CD14-positive monocyte (primary cell): ENCODE results near the gene WFDC1. TPM values are rescaled to one million over a fixed set of nuclear protein-coding genes. Genes with fewer than 3 reads are reported as not detected.

Source experiments
- DNase-seq, 3 donors: peaks; one replicate each; pipeline ENCODE4 v3.0.0-alpha.2; 2011 to 2022
- H2AFZ ChIP-seq: 2 replicates; pipeline ENCODE4 v1.6.0; 2012; ENCODE audit warnings: mild to moderate bottlenecking, low read depth, low read length, inconsistent platforms; ENCODE audit not compliant: insufficient read depth, poor library complexity, severe bottlenecking
- H3K27ac ChIP-seq, 2 donors: 1 replicate in 1 of 2; 2 replicates in 1 of 2; pipeline ENCODE4 v1.5.1; 2012 to 2013; ENCODE audit warnings: low read length in 2 of 2, control low read depth in 1 of 2, inconsistent platforms in 1 of 2, low read depth in 1 of 2, mild to moderate bottlenecking in 1 of 2
- H3K27me3 ChIP-seq, 2 donors: one replicate each; pipeline versions ENCODE4 v1.6.0 to v1.6.1; 2011 to 2013; ENCODE audit warnings: low read length in 2 of 2; ENCODE audit not compliant: control insufficient read depth in 2 of 2, insufficient read depth in 2 of 2
- H3K36me3 ChIP-seq, 2 donors: replicated peaks in 1 of 2; 1 replicate in 1 of 2; 2 replicates in 1 of 2; pipeline versions ENCODE4 v1.5.1 to v1.6.1; 2012 to 2013; ENCODE audit warnings: low read length in 2 of 2, control low read depth in 1 of 2, inconsistent platforms in 1 of 2, mild to moderate bottlenecking in 1 of 2; ENCODE audit not compliant: insufficient read depth in 2 of 2, control insufficient read depth in 1 of 2
- H3K4me1 ChIP-seq, 2 donors: 1 replicate in 1 of 2; 2 replicates in 1 of 2; pipeline versions ENCODE4 v1.5.1 to v1.6.1; 2012 to 2013; ENCODE audit warnings: low read length in 2 of 2, control low read depth in 1 of 2, inconsistent platforms in 1 of 2, mild to moderate bottlenecking in 1 of 2, moderate library complexity in 1 of 2; ENCODE audit not compliant: insufficient read depth in 2 of 2, control insufficient read depth in 1 of 2
- H3K4me2 ChIP-seq: replicated peaks from 2 replicates; pipeline ENCODE3; 2012; ENCODE audit warnings: low read length, moderate library complexity, mild to moderate bottlenecking; ENCODE audit not compliant: poor library complexity, severe bottlenecking; ENCODE audit errors: extremely low read depth
- H3K4me3 ChIP-seq, 3 experiments: fragments of 200-600 bp in 1 of 3; sonication (generic) in 1 of 3; replicated peaks in 1 of 3; 1 replicate in 2 of 3; 2 replicates in 1 of 3; pipeline ENCODE4 v1.5.1; 2011 to 2013; ENCODE audit warnings: low read length in 3 of 3, mild to moderate bottlenecking in 3 of 3, control low read depth in 2 of 3, low read depth in 2 of 3, inconsistent platforms in 1 of 3, moderate library complexity in 1 of 3
- H3K79me2 ChIP-seq: 2 replicates; pipeline ENCODE4 v1.6.0; 2012; ENCODE audit warnings: mild to moderate bottlenecking, control low read depth, inconsistent platforms, low read length, moderate library complexity; ENCODE audit not compliant: insufficient read depth
- H3K9ac ChIP-seq: 2 replicates; pipeline ENCODE4 v1.6.0; 2017; ENCODE audit warnings: low read length, mild to moderate bottlenecking; ENCODE audit not compliant: insufficient read depth, poor library complexity, severe bottlenecking
- H3K9me3 ChIP-seq, 2 donors: replicated peaks in 1 of 2; 1 replicate in 1 of 2; 2 replicates in 1 of 2; pipeline versions ENCODE4 v1.5.1 to v1.6.1; 2012 to 2013; ENCODE audit warnings: low read length in 2 of 2, control low read depth in 1 of 2; ENCODE audit not compliant: control insufficient read depth in 1 of 2, insufficient read depth in 1 of 2
- H4K20me1 ChIP-seq: 2 replicates; pipeline ENCODE4 v1.6.0; 2012; ENCODE audit warnings: mild to moderate bottlenecking, low read length, control low read depth, moderate library complexity; ENCODE audit not compliant: insufficient read depth
- H3K27ac Mint-ChIP-seq, 7 donors: one replicate each; pipeline ENCODE4 v1.8.0; 2020; ENCODE audit warnings: mild to moderate bottlenecking in 7 of 7, mixed read lengths in 7 of 7, moderate library complexity in 6 of 7, inconsistent platforms in 2 of 7
- H3K27me3 Mint-ChIP-seq, 3 donors: one replicate each; pipeline ENCODE4 v1.8.0; 2021 to 2022; ENCODE audit warnings: low read depth in 3 of 3, mild to moderate bottlenecking in 3 of 3, mixed read lengths in 3 of 3, moderate library complexity in 3 of 3, inconsistent platforms in 1 of 3
- H3K36me3 Mint-ChIP-seq, 2 donors: one replicate each; pipeline ENCODE4 v1.8.0; 2020; ENCODE audit warnings: mixed read lengths in 2 of 2, inconsistent platforms in 1 of 2, mild to moderate bottlenecking in 1 of 2
- H3K4me1 Mint-ChIP-seq: one replicate; pipeline ENCODE4 v1.8.0; 2020; ENCODE audit warnings: mild to moderate bottlenecking, mixed read lengths
- H3K4me3 Mint-ChIP-seq, 2 donors: one replicate each; pipeline ENCODE4 v1.8.0; 2020; ENCODE audit warnings: mild to moderate bottlenecking in 2 of 2, mixed read lengths in 2 of 2, moderate library complexity in 1 of 2
- H3K9me3 Mint-ChIP-seq, 7 donors: one replicate each; pipeline ENCODE4 v1.8.0; 2020 to 2022; ENCODE audit warnings: mixed read lengths in 7 of 7, mild to moderate bottlenecking in 6 of 7, moderate library complexity in 6 of 7, inconsistent platforms in 2 of 7
- CTCF ChIP-seq: fragments of 200-600 bp; IDR thresholded peaks from one replicate; pipeline ENCODE4 v1.8.0; 2022; ENCODE audit warnings: antibody characterized with exemption, mild to moderate bottlenecking
- WGBS: methylation state at CpG from one replicate; pipeline ENCODE4 v1.1.5; 2013; ENCODE audit warnings: missing lambda C conversion rate; ENCODE audit not compliant: insufficient coverage; 5-methylcytosine and 5-hydroxymethylcytosine counted together
- intact Hi-C, 2 donors: fragments of 100-400 bp; cut with micrococcal nuclease; formaldehyde crosslinking; loops; one replicate each; pipeline versions ENCODE4 v1.15.0 to v1.15.1; 2023
- polyA plus RNA-seq, 3 donors: library from polyadenylated mRNA; depleted of rRNA in 1 of 3; unstranded in 2 of 3; stranded (reverse) in 1 of 3; fragments of 300-500 nt in 2 of 3; fragments of >200 nt in 1 of 3; fragmentation: Illumina TruSeq in 2 of 3; gene quantifications; 1 replicate in 2 of 3; 2 replicates in 1 of 3; pipeline ENCODE4 v1.2.3, GENCODE V29; 2012 to 2021

WFDC1 gene
- polyA plus RNA-seq, 3 donors = not detected

- Histone ChIP-seq H3K36me3 (no peaks in the 10 kb centered on the region), H3K4me1 (no peaks in the 10 kb centered on the region), H4K20me1 (no peaks in the 10 kb centered on the region), H3K4me3 (no peak overlapping the region), H3K9ac (no peak overlapping the region), H3K27me3 (no peaks in the 10 kb centered on the region), H3K79me2 (no peaks in the 10 kb centered on the region), H3K27ac (no peak overlapping the region), H2AFZ (no peak overlapping the region), H3K9me3 (no peaks in the 10 kb centered on the region), H3K4me2 (no peak overlapping the region)
- peaks cover 0 to 15% (median 3%) of the 10 kb centered on the region in 3 donors for H3K27me3 Mint-ChIP-seq
- no peak for TF ChIP-seq CTCF
- H3K4me1 Mint-ChIP-seq = no peaks in the 10 kb centered on the region
- 59% methylated on average over 4 of the region's 4 CpGs for WGBS
- peaks cover 0 to 7% (median 1%) of the 10 kb centered on the region in 7 donors for H3K9me3 Mint-ChIP-seq
- peak; percentile 21 to 58 (median 37) for DNase-seq
- H3K36me3 Mint-ChIP-seq = no peaks in the 10 kb centered on the region
- intact Hi-C loops = no loop called here
- H3K27ac Mint-ChIP-seq = peak overlapping the region in 1 of 7 donors; percentile 50
- H3K4me3 Mint-ChIP-seq = no peak overlapping the region
Observed at GRCh38 chr16:84266451-84266850, 28.2 kb upstream of the WFDC1 start.

GRCh38 chr16:84267380-84267779, 27.3 kb upstream of the WFDC1 start:
- H3K27me3 Mint-ChIP-seq = peaks cover 0 to 15% (median 3%) of the 10 kb centered on the region in 3 donors
- peak overlapping the region in 1 of 7 donors; percentile 18 for H3K27ac Mint-ChIP-seq
- Histone ChIP-seq H3K27me3 (no peaks in the 10 kb centered on the region), H4K20me1 (no peaks in the 10 kb centered on the region), H3K27ac (no peak overlapping the region), H3K4me3 (no peak overlapping the region), H3K9ac (no peak overlapping the region), H3K79me2 (no peaks in the 10 kb centered on the region), H3K36me3 (no peaks in the 10 kb centered on the region), H3K9me3 (no peaks in the 10 kb centered on the region), H2AFZ (no peak overlapping the region), H3K4me2 (no peak overlapping the region), H3K4me1 (no peaks in the 10 kb centered on the region)
- H3K36me3 Mint-ChIP-seq = no peaks in the 10 kb centered on the region
- H3K9me3 Mint-ChIP-seq = peaks cover 0 to 7% (median 1%) of the 10 kb centered on the region in 7 donors
- H3K4me1 Mint-ChIP-seq = no peaks in the 10 kb centered on the region
- no peak overlapping the region for H3K4me3 Mint-ChIP-seq
- intact Hi-C loops = no loop called here
- TF ChIP-seq CTCF = no peak
- no peak for DNase-seq
- 89% methylated on average over 3 of the region's 4 CpGs for WGBS
